Ishikawa (cell line): ENCODE results near the gene CACNA2D2.

Experiments used
- CEBPB ChIP-seq: IDR thresholded peaks from 2 replicates; pipeline ENCODE4 v1.6.1; 2012
- CREB1 ChIP-seq: IDR thresholded peaks from 2 replicates; pipeline ENCODE4 v1.6.1; 2012; ENCODE audit warnings: low read depth
- EGR1 ChIP-seq: IDR thresholded peaks from 2 replicates; pipeline ENCODE4 v1.6.1; 2012
- EP300 ChIP-seq: IDR thresholded peaks from 2 replicates; pipeline ENCODE4 v1.6.1; 2012; ENCODE audit warnings: borderline replicate concordance
- FOXM1 ChIP-seq: IDR thresholded peaks from 2 replicates; pipeline ENCODE4 v1.6.1; 2012; ENCODE audit warnings: low read depth, borderline replicate concordance
- NFIC ChIP-seq: IDR thresholded peaks from 2 replicates; pipeline ENCODE4 v1.6.1; 2012
- RAD21 ChIP-seq: IDR thresholded peaks from 2 replicates; pipeline ENCODE4 v1.6.1; 2012; ENCODE audit warnings: low read depth
- REST ChIP-seq: IDR thresholded peaks from 2 replicates; pipeline ENCODE4 v1.6.1; 2012; ENCODE audit warnings: low read depth, mild to moderate bottlenecking
- TAF1 ChIP-seq: IDR thresholded peaks from 2 replicates; pipeline ENCODE4 v1.6.1; 2012; ENCODE audit warnings: low read depth, mild to moderate bottlenecking
- TCF12 ChIP-seq: IDR thresholded peaks from 2 replicates; pipeline ENCODE4 v1.6.1; 2012; ENCODE audit warnings: low read depth
- TEAD4 ChIP-seq: IDR thresholded peaks from 2 replicates; pipeline ENCODE4 v1.6.1; 2012
- YY1 ChIP-seq: IDR thresholded peaks from 2 replicates; pipeline ENCODE4 v1.6.1; 2012; ENCODE audit warnings: low read depth
- ZBTB7A ChIP-seq: IDR thresholded peaks from 2 replicates; pipeline ENCODE4 v1.6.1; 2012; ENCODE audit warnings: low read depth
- TF ChIP-seq, protein P1 (sequence below): IDR thresholded peaks from 2 replicates; pipeline ENCODE4 v1.6.1; 2012
- TF ChIP-seq, protein P2 (sequence below): IDR thresholded peaks from 2 replicates; pipeline ENCODE4 v1.6.1; 2012

Gene CACNA2D2

GRCh38 chr3:50333744-50334328 is 169.6 kb downstream of the CACNA2D2 start:
- TF ChIP-seq REST (no peak), CREB1 (no peak), CEBPB (no peak), NFIC (no peak), ZBTB7A (no peak)
- TF ChIP-seq, protein P1, sequence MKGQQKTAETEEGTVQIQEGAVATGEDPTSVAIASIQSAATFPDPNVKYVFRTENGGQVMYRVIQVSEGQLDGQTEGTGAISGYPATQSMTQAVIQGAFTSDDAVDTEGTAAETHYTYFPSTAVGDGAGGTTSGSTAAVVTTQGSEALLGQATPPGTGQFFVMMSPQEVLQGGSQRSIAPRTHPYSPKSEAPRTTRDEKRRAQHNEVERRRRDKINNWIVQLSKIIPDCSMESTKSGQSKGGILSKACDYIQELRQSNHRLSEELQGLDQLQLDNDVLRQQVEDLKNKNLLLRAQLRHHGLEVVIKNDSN = no peak

- TF ChIP-seq TEAD4 (no peak), TCF12 (no peak)
- TF ChIP-seq, protein P2, sequence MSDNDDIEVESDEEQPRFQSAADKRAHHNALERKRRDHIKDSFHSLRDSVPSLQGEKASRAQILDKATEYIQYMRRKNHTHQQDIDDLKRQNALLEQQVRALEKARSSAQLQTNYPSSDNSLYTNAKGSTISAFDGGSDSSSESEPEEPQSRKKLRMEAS = no peak
These were observed 172.0 kb downstream of the CACNA2D2 start for GRCh38 chr3:50331364-50331907.

- no peak for TF ChIP-seq ZBTB7A
- TF ChIP-seq RAD21 = no peak
- no peak for TF ChIP-seq TCF12
- TF ChIP-seq FOXM1 = no peak
- no peak for TF ChIP-seq EGR1
- no peak for TF ChIP-seq TAF1
- no peak for TF ChIP-seq EP300
- no peak for TF ChIP-seq CEBPB
- TF ChIP-seq CREB1 = no peak
- TF ChIP-seq NFIC = no peak
- no peak for TF ChIP-seq REST
- TF ChIP-seq YY1 = no peak
- TF ChIP-seq, protein P2 = no peak
- no peak for TF ChIP-seq TEAD4
- TF ChIP-seq, protein P1 = no peak
These were observed 173.1 kb downstream of the CACNA2D2 start for GRCh38 chr3:50330330-50330729.

DNA sequence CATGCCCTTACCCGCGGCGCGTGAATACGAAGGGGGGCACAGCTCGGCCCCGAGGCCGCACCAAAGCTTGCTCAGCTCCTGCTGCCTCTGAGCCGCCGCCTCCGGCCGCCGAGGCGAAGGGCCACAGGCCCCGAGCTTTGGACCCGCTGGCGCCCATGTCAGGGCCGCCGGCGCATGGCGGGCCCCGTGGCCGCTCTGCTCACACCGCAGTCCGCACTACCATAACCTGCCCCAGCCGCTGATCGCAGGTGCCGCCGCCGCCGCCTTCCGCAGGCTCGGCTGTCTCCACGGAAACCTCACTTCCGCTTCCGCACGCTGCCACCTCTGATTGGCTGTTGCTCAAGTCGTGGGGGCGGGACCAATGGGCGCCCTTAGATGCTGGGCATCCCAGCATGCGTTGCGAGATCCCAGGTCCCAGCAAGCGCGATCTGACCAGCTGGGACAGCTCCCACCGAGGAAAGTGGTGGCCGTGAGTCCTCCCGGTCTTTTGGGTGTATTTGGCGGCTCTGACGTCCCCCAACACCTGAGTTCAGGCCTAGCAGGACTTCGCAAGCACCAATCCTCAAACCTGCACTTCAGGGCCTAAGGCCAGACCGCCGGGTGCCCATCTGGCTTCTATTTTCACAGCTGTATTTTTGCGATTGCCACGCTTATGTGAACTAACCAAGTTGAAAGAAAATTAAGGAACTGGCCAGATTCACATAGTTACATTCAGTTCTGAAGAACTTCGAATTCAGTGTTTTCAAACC is 175.3 kb downstream of the CACNA2D2 start, which contains the start of gene TUSC2:
TSS of gene TUSC2 (minus strand) at position 281 of the 749 bp plus-strand sequence. CDS start at position 157, 124 bp downstream.
- peak; percentile 76; the same call in 1 of the 2 replicates for TF ChIP-seq TAF1
- TF ChIP-seq EP300 = peak; percentile 58
- TF ChIP-seq, protein P2 = peak; percentile 78
- no peak for TF ChIP-seq REST
- no peak for TF ChIP-seq FOXM1
- 0 out of 2 replicates have a peak, but pooled peaks have one; percentile 63 for TF ChIP-seq YY1
- no peak for TF ChIP-seq RAD21
- TF ChIP-seq CREB1 = peak; percentile 75
- no peak for TF ChIP-seq NFIC
- 0 out of 2 replicates have a peak, but pooled peaks have one; percentile 29 for TF ChIP-seq TCF12
- no peak for TF ChIP-seq CEBPB
- peak; percentile 40; the same call in 1 of the 2 replicates for TF ChIP-seq EGR1
- TF ChIP-seq TEAD4 = no peak
